SJSA1 (cell line): Measurements from ENCODE around the gene CISH. TPM values are rescaled to one million over a fixed set of nuclear protein-coding genes. Genes with fewer than 3 reads are reported as not detected.

Experiments
- DNase-seq, 2 experiments: peaks; one replicate each; pipeline ENCODE4 v3.0.0-alpha.2; 2015 to 2020; ENCODE audit warnings: low spot score in 2 of 2, low read depth in 1 of 2
- H3K27ac ChIP-seq: fragments of 250-450 bp; sonication (Bioruptor Pico); 2 replicates; pipeline ENCODE4 v1.5.1; 2020; ENCODE audit warnings: mild to moderate bottlenecking, moderate library complexity
- H3K27me3 ChIP-seq: fragments of 250-450 bp; sonication (Bioruptor Pico); replicated peaks from 2 replicates; pipeline ENCODE4 v1.5.1; 2020; ENCODE audit warnings: mild to moderate bottlenecking, moderate library complexity
- H3K36me3 ChIP-seq: fragments of 250-450 bp; sonication (Bioruptor Pico); 2 replicates; pipeline ENCODE4 v1.5.1; 2020; ENCODE audit warnings: mild to moderate bottlenecking
- H3K4me1 ChIP-seq: fragments of 250-450 bp; sonication (Bioruptor Pico); replicated peaks from 2 replicates; pipeline ENCODE4 v1.6.1; 2021; ENCODE audit warnings: mild to moderate bottlenecking
- H3K4me3 ChIP-seq: fragments of 250-450 bp; sonication (Bioruptor Pico); 2 replicates; pipeline ENCODE4 v1.5.1; 2020; ENCODE audit warnings: mild to moderate bottlenecking
- H3K9me3 ChIP-seq: fragments of 250-450 bp; sonication (Bioruptor Pico); replicated peaks from 2 replicates; pipeline ENCODE4 v1.5.1; 2020; ENCODE audit warnings: mild to moderate bottlenecking
- total RNA-seq: library from RNA; depleted of rRNA; stranded (reverse); fragments of >200 nt; shearing (Covaris generic); gene quantifications from 2 replicates; pipeline ENCODE4 v1.2.3, GENCODE V29; 2014

The CISH gene
- total RNA-seq, 1 experiment from 2014 or later, result 0.92 TPM

- Histone ChIP-seq H3K9me3 (no peaks in the 10 kb centered on the region), H3K4me3 (no peak overlapping the region), H3K4me1 (peaks cover 23% of the 10 kb centered on the region), H3K27ac (no peak overlapping the region), H3K27me3 (no peaks in the 10 kb centered on the region), H3K36me3 (no peaks in the 10 kb centered on the region)
- no peak for DNase-seq
Measured at GRCh38 chr3:50628601-50629000, 17.0 kb upstream of the CISH start.

GRCh38 chr3:50627407-50628051 lies 16.0 kb upstream of the CISH start:
- Histone ChIP-seq H3K4me1 (peaks cover 23% of the 10 kb centered on the region), H3K9me3 (no peaks in the 10 kb centered on the region), H3K4me3 (no peak overlapping the region)

GRCh38 chr3:50626401-50626800 lies 14.8 kb upstream of the CISH start:
- Histone ChIP-seq H3K27me3 (no peaks in the 10 kb centered on the region), H3K9me3 (no peaks in the 10 kb centered on the region), H3K4me1 (peaks cover 23% of the 10 kb centered on the region), H3K36me3 (no peaks in the 10 kb centered on the region), H3K27ac (no peak overlapping the region), H3K4me3 (no peak overlapping the region)
- DNase-seq, result no peak

More at GRCh38 chr3:50627407-50628051, 16.0 kb upstream of the CISH start:
- H3K27ac ChIP-seq, result no peak overlapping the region
- H3K27me3 ChIP-seq, result no peaks in the 10 kb centered on the region
- DNase-seq, result peak; percentile 71 to 86
- no peaks in the 10 kb centered on the region for H3K36me3 ChIP-seq

GRCh38 chr3:50625231-50626182 lies 13.9 kb upstream of the CISH start:
- Histone ChIP-seq H3K27me3 (no peaks in the 10 kb centered on the region), H3K4me3 (no peak overlapping the region), H3K9me3 (no peaks in the 10 kb centered on the region), H3K4me1 (peaks cover 23% of the 10 kb centered on the region), H3K27ac (no peak overlapping the region), H3K36me3 (no peaks in the 10 kb centered on the region)
- no peak for DNase-seq

GRCh38 chr3:50624634-50625033 lies 13.1 kb upstream of the CISH start:
- no peak for DNase-seq
- Histone ChIP-seq H3K27me3 (no peaks in the 10 kb centered on the region), H3K9me3 (no peaks in the 10 kb centered on the region), H3K4me1 (peaks cover 23% of the 10 kb centered on the region), H3K4me3 (no peak overlapping the region), H3K36me3 (no peaks in the 10 kb centered on the region), H3K27ac (no peak overlapping the region)

GRCh38 chr3:50623840-50624474 lies 12.4 kb upstream of the CISH start:
- DNase-seq, result no peak

GRCh38 chr3:50622881-50623280 lies 11.3 kb upstream of the CISH start:
- H3K27ac ChIP-seq, result no peak overlapping the region
- H3K4me1 ChIP-seq, result peaks cover 22% of the 10 kb centered on the region

More at GRCh38 chr3:50623840-50624474, 12.4 kb upstream of the CISH start:
- Histone ChIP-seq H3K36me3 (no peaks in the 10 kb centered on the region), H3K27ac (no peak overlapping the region), H3K27me3 (no peaks in the 10 kb centered on the region), H3K9me3 (no peaks in the 10 kb centered on the region), H3K4me1 (peaks cover 23% of the 10 kb centered on the region), H3K4me3 (no peak overlapping the region)

GRCh38 chr3:50620820-50621219 lies 9.2 kb upstream of the CISH start:
- Histone ChIP-seq H3K27me3 (no peaks in the 10 kb centered on the region), H3K27ac (no peak overlapping the region), H3K4me3 (no peak overlapping the region), H3K36me3 (no peaks in the 10 kb centered on the region), H3K9me3 (no peaks in the 10 kb centered on the region), H3K4me1 (peaks cover 28% of the 10 kb centered on the region)
- no peak for DNase-seq

More at GRCh38 chr3:50622881-50623280, 11.3 kb upstream of the CISH start:
- Histone ChIP-seq H3K36me3 (no peaks in the 10 kb centered on the region), H3K27me3 (no peaks in the 10 kb centered on the region), H3K4me3 (no peak overlapping the region), H3K9me3 (no peaks in the 10 kb centered on the region)
- DNase-seq, result no peak

GRCh38 chr3:50620420-50620819 lies 8.8 kb upstream of the CISH start:
- no peaks in the 10 kb centered on the region for H3K9me3 ChIP-seq
- H3K36me3 ChIP-seq, result no peaks in the 10 kb centered on the region
- H3K4me3 ChIP-seq, result no peak overlapping the region
- no peak overlapping the region for H3K27ac ChIP-seq
- no peaks in the 10 kb centered on the region for H3K27me3 ChIP-seq
- H3K4me1 ChIP-seq, result peaks cover 28% of the 10 kb centered on the region
- no peak for DNase-seq

GRCh38 chr3:50617911-50618481 lies 6.4 kb upstream of the CISH start:
- Histone ChIP-seq H3K4me3 (peak overlapping the region; percentile 65; the same call in 1 of the 2 replicates), H3K4me1 (peaks cover 19% of the 10 kb centered on the region), H3K27me3 (no peaks in the 10 kb centered on the region), H3K9me3 (no peaks in the 10 kb centered on the region), H3K27ac (no peak overlapping the region), H3K36me3 (no peaks in the 10 kb centered on the region)
- no peak for DNase-seq

- peak within 1 kb of the TSS; percentile 38; the same call in 1 of the 2 replicates for H3K27ac ChIP-seq
- peaks cover 19% of the 10 kb centered on the region for H3K4me1 ChIP-seq
- H3K27me3 ChIP-seq, result no peaks in the 10 kb centered on the region
- no peaks in the 10 kb centered on the region for H3K36me3 ChIP-seq
- DNase-seq, result peak in 1 of 2 experiments; percentile 20
- H3K9me3 ChIP-seq, result no peaks in the 10 kb centered on the region
- H3K4me3 ChIP-seq, result peak within 1 kb of the TSS; percentile 65
Measured at GRCh38 chr3:50617096-50617791, 5.7 kb upstream of the CISH start, which contains the start of gene MAPKAPK3. TSS of gene MAPKAPK3 (plus strand) at chr3:50617151. CDS start at chr3:50617566, 415 bp downstream.

- peak; percentile 82 to 84 for DNase-seq
- Histone ChIP-seq H3K4me3 (peak overlapping the region; percentile 65), H3K27ac (no peak overlapping the region), H3K27me3 (no peaks in the 10 kb centered on the region), H3K36me3 (no peaks in the 10 kb centered on the region), H3K9me3 (no peaks in the 10 kb centered on the region), H3K4me1 (peaks cover 19% of the 10 kb centered on the region)
Measured at GRCh38 chr3:50616770-50617095, 5.2 kb upstream of the CISH start.
